Measurements from ENCODE around the gene CST1.

Gene CST1

GRCh38 chr20:23753194-23753548 lies 2.4 kb upstream of the CST1 start:
- TF ChIP-seq REST (IDR thresholded peaks at IDR 0.05; ENCODE audit: low read depth) (no peak), USF1 (IDR thresholded peaks at IDR 0.05) (no peak), EP300 (IDR thresholded peaks at IDR 0.05; ENCODE audit: borderline replicate concordance) (no peak), CREB1 (IDR thresholded peaks at IDR 0.05; ENCODE audit: low read depth) (no peak), TAF1 (IDR thresholded peaks at IDR 0.05; ENCODE audit: low read depth) (no peak), NFIC (IDR thresholded peaks at IDR 0.05) (no peak), FOXM1 (IDR thresholded peaks at IDR 0.05; ENCODE audit: borderline replicate concordance, low read depth) (no peak), TEAD4 (IDR thresholded peaks at IDR 0.05) (no peak), ZBTB7A (IDR thresholded peaks at IDR 0.05; ENCODE audit: low read depth) (no peak), EGR1 (IDR thresholded peaks at IDR 0.05) (no peak), TCF12 (IDR thresholded peaks at IDR 0.05; ENCODE audit: low read depth) (no peak)
- TF ChIP-seq, protein P1, sequence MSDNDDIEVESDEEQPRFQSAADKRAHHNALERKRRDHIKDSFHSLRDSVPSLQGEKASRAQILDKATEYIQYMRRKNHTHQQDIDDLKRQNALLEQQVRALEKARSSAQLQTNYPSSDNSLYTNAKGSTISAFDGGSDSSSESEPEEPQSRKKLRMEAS (IDR thresholded peaks at IDR 0.05): no peak

- TF ChIP-seq, protein P1 (IDR thresholded peaks at IDR 0.05): no peak
- TF ChIP-seq CREB1 (IDR thresholded peaks at IDR 0.05; ENCODE audit: low read depth): no peak
- TF ChIP-seq YY1 (IDR thresholded peaks at IDR 0.05; ENCODE audit: low read depth): no peak
- TF ChIP-seq FOXM1 (IDR thresholded peaks at IDR 0.05; ENCODE audit: borderline replicate concordance, low read depth): no peak
- TF ChIP-seq ZBTB7A (IDR thresholded peaks at IDR 0.05; ENCODE audit: low read depth): no peak
- TF ChIP-seq TAF1 (IDR thresholded peaks at IDR 0.05; ENCODE audit: low read depth): no peak
- no peak for TF ChIP-seq EP300 (IDR thresholded peaks at IDR 0.05; ENCODE audit: borderline replicate concordance)
These were observed 1.9 kb upstream of the CST1 start for GRCh38 chr20:23752481-23753193.

GRCh38 chr20:23752019-23752418 lies 1.3 kb upstream of the CST1 start:
- TF ChIP-seq TCF12 (IDR thresholded peaks at IDR 0.05; ENCODE audit: low read depth) (no peak), CREB1 (IDR thresholded peaks at IDR 0.05; ENCODE audit: low read depth) (no peak), USF1 (IDR thresholded peaks at IDR 0.05) (no peak), TAF1 (IDR thresholded peaks at IDR 0.05; ENCODE audit: low read depth) (no peak)
- TF ChIP-seq, protein P1 (IDR thresholded peaks at IDR 0.05): no peak

GRCh38 chr20:23749746-23750145 lies 989 bp downstream of the CST1 start:
- TF ChIP-seq, protein P1 (IDR thresholded peaks at IDR 0.05): no peak

GRCh38 chr20:23746321-23746720 lies 4.4 kb downstream of the CST1 start:
- no peak for TF ChIP-seq EP300 (IDR thresholded peaks at IDR 0.05; ENCODE audit: borderline replicate concordance)
- TF ChIP-seq, protein P1 (IDR thresholded peaks at IDR 0.05): no peak
- TF ChIP-seq EGR1 (IDR thresholded peaks at IDR 0.05): no peak
- TF ChIP-seq FOXM1 (IDR thresholded peaks at IDR 0.05; ENCODE audit: borderline replicate concordance, low read depth): no peak
- TF ChIP-seq NFIC (IDR thresholded peaks at IDR 0.05): no peak
- no peak for TF ChIP-seq USF1 (IDR thresholded peaks at IDR 0.05)
- TF ChIP-seq RAD21 (IDR thresholded peaks at IDR 0.05; ENCODE audit: low read depth): no peak
- no peak for TF ChIP-seq REST (IDR thresholded peaks at IDR 0.05; ENCODE audit: low read depth)
- TF ChIP-seq TAF1 (IDR thresholded peaks at IDR 0.05; ENCODE audit: low read depth): no peak
- TF ChIP-seq ZBTB7A (IDR thresholded peaks at IDR 0.05; ENCODE audit: low read depth): no peak
- TF ChIP-seq TCF12 (IDR thresholded peaks at IDR 0.05; ENCODE audit: low read depth): no peak
- no peak for TF ChIP-seq YY1 (IDR thresholded peaks at IDR 0.05; ENCODE audit: low read depth)
- TF ChIP-seq CEBPB (IDR thresholded peaks at IDR 0.05): no peak
- TF ChIP-seq CREB1 (IDR thresholded peaks at IDR 0.05; ENCODE audit: low read depth): no peak

Measured in Ishikawa (cell line).